Measurements from ENCODE around the gene INSC. TPM values are rescaled to one million over a fixed set of nuclear protein-coding genes. Genes with fewer than 3 reads are reported as not detected.

The INSC gene
- total RNA-seq, 1 experiment from 2014 or later: 0.17 TPM

GRCh38 chr11:15139096-15139770 lies 24.5 kb downstream of the INSC start:
- no peaks in the 10 kb centered on the region for H3K27me3 ChIP-seq (ENCODE audit: insufficient read depth, low read length)
- ChIA-PET CTCF (interaction anchor here (1.0 kb wide), 1 partner anchor 38 kb away, joined by 7 read pairs; no protein-coding TSS in a partner anchor), POLR2A (no interaction called here), RAD21 (ENCODE audit: low non-redundant PET in 1 of 2, low total read pairs in 2 of 2, uncharacterized antibody in 2 of 2, unreplicated experiment in 2 of 2) (no interaction called here)
- H3K36me3 ChIP-seq (ENCODE audit: control insufficient read depth in 1 of 2, insufficient read depth in 2 of 2, low read length in 2 of 2): no peaks in the 10 kb centered on the region
- intact Hi-C loops (cut with micrococcal nuclease): no loop called here
- no peak overlapping the region for H3K9ac ChIP-seq (ENCODE audit: low read length)
- ATAC-seq (no peak), DNase-seq (ENCODE audit: low read depth, low spot score) (no peak)
- H3K27ac ChIP-seq (ENCODE audit: low read depth, low read length): no peak overlapping the region
- no peaks in the 10 kb centered on the region for H3K4me1 ChIP-seq (ENCODE audit: control insufficient read depth in 1 of 2, insufficient read depth in 2 of 2, low read length in 2 of 2)
- H3K9me3 ChIP-seq (ENCODE audit: control insufficient read depth in 1 of 2, insufficient read depth in 1 of 2, low read depth in 1 of 2, low read length in 2 of 2): no peaks in the 10 kb centered on the region
- H3K4me2 ChIP-seq (ENCODE audit: low read length): no peak overlapping the region
- H3K4me3 ChIP-seq (replicated peaks in 1 of 2; ENCODE audit: low read depth in 1 of 2, low read length in 2 of 2): no peak overlapping the region
- no peaks in the 10 kb centered on the region for H4K20me1 ChIP-seq (ENCODE audit: insufficient read depth)
- TF ChIP-seq EZH2phosphoT487 (IDR thresholded peaks at IDR 0.05; ENCODE audit: borderline replicate concordance): no peak
- TF ChIP-seq, protein P1, sequence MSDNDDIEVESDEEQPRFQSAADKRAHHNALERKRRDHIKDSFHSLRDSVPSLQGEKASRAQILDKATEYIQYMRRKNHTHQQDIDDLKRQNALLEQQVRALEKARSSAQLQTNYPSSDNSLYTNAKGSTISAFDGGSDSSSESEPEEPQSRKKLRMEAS (IDR thresholded peaks at IDR 0.05): no peak
- no TSS peak for BruUV-seq (replicated peaks)
- no peak overlapping the region for H2AFZ ChIP-seq (ENCODE audit: low read depth, low read length, poor library complexity, severe bottlenecking)
- no peaks in the 10 kb centered on the region for H3K79me2 ChIP-seq (ENCODE audit: insufficient read depth, low read length)
- H3K9me2 ChIP-seq (ENCODE audit: insufficient read depth): no peaks in the 10 kb centered on the region

GRCh38 chr11:15139958-15140659 lies 25.4 kb downstream of the INSC start:
- no peak overlapping the region for H3K4me2 ChIP-seq (ENCODE audit: low read length)
- ATAC-seq (no peak), DNase-seq (ENCODE audit: low read depth, low spot score) (no peak)
- no peak overlapping the region for H3K27ac ChIP-seq (ENCODE audit: low read depth, low read length)
- peaks cover 0 to under 1% of the 10 kb centered on the region in 2 experiments; a peak in 1 of 4 replicates for H3K4me1 ChIP-seq (ENCODE audit: control insufficient read depth in 1 of 2, insufficient read depth in 2 of 2, low read length in 2 of 2)
- ChIA-PET CTCF (interaction anchor here (1.0 kb wide), 1 partner anchor 39 kb away, joined by 7 read pairs; no protein-coding TSS in a partner anchor), POLR2A (no interaction called here), RAD21 (ENCODE audit: low non-redundant PET in 1 of 2, low total read pairs in 2 of 2, uncharacterized antibody in 2 of 2, unreplicated experiment in 2 of 2) (no interaction called here)
- H2AFZ ChIP-seq (ENCODE audit: low read depth, low read length, poor library complexity, severe bottlenecking): no peak overlapping the region
- H3K4me3 ChIP-seq (replicated peaks in 1 of 2; ENCODE audit: low read depth in 1 of 2, low read length in 2 of 2): no peak overlapping the region
- H3K9ac ChIP-seq (ENCODE audit: low read length): no peak overlapping the region
- H3K9me2 ChIP-seq (ENCODE audit: insufficient read depth): no peaks in the 10 kb centered on the region
- H3K27me3 ChIP-seq (ENCODE audit: insufficient read depth, low read length): no peaks in the 10 kb centered on the region
- no peaks in the 10 kb centered on the region for H4K20me1 ChIP-seq (ENCODE audit: insufficient read depth)
- no peaks in the 10 kb centered on the region for H3K36me3 ChIP-seq (ENCODE audit: control insufficient read depth in 1 of 2, insufficient read depth in 2 of 2, low read length in 2 of 2)
- H3K79me2 ChIP-seq (ENCODE audit: insufficient read depth, low read length): no peaks in the 10 kb centered on the region
- BruUV-seq (replicated peaks): no TSS peak
- intact Hi-C loops (cut with micrococcal nuclease): no loop called here
- TF ChIP-seq EGR1 (IDR thresholded peaks at IDR 0.05; ENCODE audit: low read depth) (no peak), POLR2A (IDR thresholded peaks at IDR 0.05; ENCODE audit: borderline replicate concordance, extremely low read depth, insufficient read depth, insufficient read length) (no peak), CBX3 (IDR thresholded peaks at IDR 0.05; ENCODE audit: low read depth) (no peak), RAD21 (IDR thresholded peaks at IDR 0.05; ENCODE audit: low read depth) (no peak), TCF7L2 (IDR thresholded peaks at IDR 0.05; ENCODE audit: borderline replicate concordance, extremely low read depth, insufficient read depth, insufficient read length) (no peak), EZH2 (IDR thresholded peaks at IDR 0.05) (no peak), SIN3A (IDR thresholded peaks at IDR 0.05; ENCODE audit: low read depth) (no peak), POLR2AphosphoS5 (IDR thresholded peaks at IDR 0.05; ENCODE audit: low read depth, low read length) (no peak), YY1 (IDR thresholded peaks at IDR 0.05; ENCODE audit: extremely low read depth, insufficient replicate concordance, low read depth, low read length) (no peak), SRF (IDR thresholded peaks at IDR 0.05; ENCODE audit: low read depth) (no peak)
- TF ChIP-seq, protein P1 (IDR thresholded peaks at IDR 0.05): no peak
- no peaks in the 10 kb centered on the region for H3K9me3 ChIP-seq (ENCODE audit: control insufficient read depth in 1 of 2, insufficient read depth in 1 of 2, low read depth in 1 of 2, low read length in 2 of 2)

Measured in HCT116 (cell line).